Activated CD4-positive, alpha-beta T cell treated with anti-CD3 and anti-CD28 coated beads, Interleukin-2, amount 50 U/mL, for 48 hours (primary cell): ENCODE data around the gene SPATS2L.
A peak's percentile ranks its signal among the peaks of the same experiment; 100 is the strongest.

ENCODE experiments used
- DNase-seq, 2 experiments: peaks; one replicate each; pipeline ENCODE4 v3.0.0-alpha.2; 2020

Gene SPATS2L

GRCh38 chr2:200525066-200525465, 218.6 kb downstream of the SPATS2L start:
- DNase-seq: no peak

- DNase-seq: no peak
These were observed 219.0 kb downstream of the SPATS2L start for GRCh38 chr2:200525551-200525881.

GRCh38 chr2:200525882-200526651, 219.6 kb downstream of the SPATS2L start, which contains the start of gene SGO2:
Gene SGO2 (plus strand): TSS chr2:200526207. CDS start chr2:200532976, 6,769 bp downstream.
- DNase-seq: peak; percentile 96 to 98

GRCh38 chr2:200528228-200528627, 221.7 kb downstream of the SPATS2L start:
- DNase-seq: no peak
